GM18870 (cell line): ENCODE data around the gene RRP9.
"Not testable (repeated sequence)": the region's sequence is repeated elsewhere in the genome, so short reads cannot be mapped to it uniquely, and the experiment has no call there.

Experiments used
- ATAC-seq: cut with Tn5 transposase; IDR thresholded peaks from one replicate; pipeline ENCODE4 v1.9.1; 2021; ENCODE audit warnings: moderate library complexity; ENCODE audit not compliant: unreplicated experiment

RRP9 gene

DNA sequence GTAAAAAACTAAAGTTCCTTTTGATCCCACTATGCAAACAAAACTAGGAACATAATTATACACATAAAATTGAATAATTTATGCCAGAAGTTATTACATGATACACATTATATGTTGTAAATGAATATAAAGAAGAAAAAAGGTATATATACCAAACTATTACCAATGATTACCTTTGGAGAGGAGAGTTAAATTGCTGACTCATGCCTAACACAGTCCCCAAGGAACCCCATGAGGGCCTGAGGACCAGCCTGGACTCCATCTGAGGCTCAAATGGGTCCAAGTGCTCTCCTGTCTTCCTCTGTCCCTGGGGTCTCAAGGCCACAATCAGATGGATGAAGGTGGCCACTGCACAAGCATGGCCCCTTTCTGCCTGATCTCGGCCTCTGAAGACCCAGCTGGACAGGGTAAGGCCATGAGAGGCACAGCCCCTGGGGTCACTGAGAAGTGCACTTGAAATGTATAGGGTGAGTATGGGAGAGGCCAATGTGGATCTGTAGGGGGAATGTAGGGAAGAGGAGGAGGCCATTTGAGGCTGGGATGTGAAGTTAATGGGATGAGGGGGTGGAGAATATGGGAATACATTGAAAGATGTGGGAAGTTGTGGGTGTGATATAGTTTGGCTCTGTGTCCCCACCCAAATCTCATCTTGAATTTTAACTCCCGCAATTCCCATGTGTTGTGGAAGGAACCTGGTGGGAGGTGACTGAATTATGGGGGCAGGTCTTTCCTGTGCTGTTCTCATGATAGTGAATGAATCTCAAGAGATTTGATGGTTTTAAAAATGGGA, 37.5 kb downstream of the RRP9 start:
- no peak for ATAC-seq

DNA sequence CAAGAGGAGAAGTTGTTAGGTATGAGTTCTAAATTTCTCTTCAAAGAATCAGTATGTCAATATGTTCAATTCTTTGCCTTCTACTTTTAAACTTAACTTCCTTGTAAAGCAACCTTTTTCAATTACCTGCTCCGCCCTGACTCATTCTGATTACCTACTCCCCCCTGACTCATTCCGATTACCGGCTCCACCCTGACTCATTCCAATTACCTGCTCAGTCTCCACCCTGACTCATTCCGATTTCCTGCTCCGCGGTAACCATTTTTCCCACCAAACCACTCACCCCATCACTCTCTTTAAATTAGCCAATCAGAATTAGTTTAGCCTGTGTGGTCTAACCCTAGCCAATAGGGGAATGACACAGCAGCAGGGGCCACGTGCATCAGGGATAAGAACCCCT, 39.3 kb downstream of the RRP9 start:
- ATAC-seq = not testable (repeated sequence)

DNA sequence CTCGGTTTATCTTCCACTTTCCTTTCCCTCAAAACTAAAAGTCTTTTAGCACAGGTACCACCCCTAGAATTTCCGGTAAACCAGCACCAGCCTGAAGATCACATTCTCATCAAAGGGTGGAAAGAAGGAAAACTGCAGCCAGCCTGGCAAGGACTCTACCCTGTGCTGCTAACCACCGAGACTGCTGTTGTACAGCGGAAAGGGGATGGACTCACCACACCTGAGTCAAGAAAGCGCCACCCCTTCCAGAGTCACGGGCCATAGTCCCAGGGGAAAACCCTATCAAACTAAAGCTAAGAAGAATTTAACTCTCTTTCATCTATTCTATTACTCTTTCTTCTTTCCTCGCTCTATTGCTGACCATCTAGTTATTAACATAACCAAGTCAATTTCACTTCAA, 41.7 kb downstream of the RRP9 start:
- ATAC-seq = not testable (repeated sequence)

DNA sequence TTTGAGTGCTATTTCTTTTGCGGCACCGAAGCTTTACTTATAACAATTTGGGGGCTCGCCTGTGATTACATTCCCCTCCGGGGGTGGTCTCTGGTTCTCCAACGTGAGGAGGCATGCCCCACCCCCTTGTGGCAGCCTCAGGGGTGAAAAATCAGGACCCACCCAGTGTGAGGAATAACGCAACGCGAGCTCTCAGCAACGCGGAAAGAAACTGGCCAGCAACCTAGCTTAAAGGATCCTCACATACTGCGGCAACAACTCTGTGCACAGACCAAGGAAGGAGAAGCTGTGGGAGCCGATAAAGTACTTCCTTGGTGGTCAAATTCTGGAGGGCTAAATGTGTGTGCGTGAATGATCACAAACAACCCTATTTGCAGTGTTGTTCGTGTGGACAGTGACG, 44.3 kb downstream of the RRP9 start:
- no peak for ATAC-seq

DNA sequence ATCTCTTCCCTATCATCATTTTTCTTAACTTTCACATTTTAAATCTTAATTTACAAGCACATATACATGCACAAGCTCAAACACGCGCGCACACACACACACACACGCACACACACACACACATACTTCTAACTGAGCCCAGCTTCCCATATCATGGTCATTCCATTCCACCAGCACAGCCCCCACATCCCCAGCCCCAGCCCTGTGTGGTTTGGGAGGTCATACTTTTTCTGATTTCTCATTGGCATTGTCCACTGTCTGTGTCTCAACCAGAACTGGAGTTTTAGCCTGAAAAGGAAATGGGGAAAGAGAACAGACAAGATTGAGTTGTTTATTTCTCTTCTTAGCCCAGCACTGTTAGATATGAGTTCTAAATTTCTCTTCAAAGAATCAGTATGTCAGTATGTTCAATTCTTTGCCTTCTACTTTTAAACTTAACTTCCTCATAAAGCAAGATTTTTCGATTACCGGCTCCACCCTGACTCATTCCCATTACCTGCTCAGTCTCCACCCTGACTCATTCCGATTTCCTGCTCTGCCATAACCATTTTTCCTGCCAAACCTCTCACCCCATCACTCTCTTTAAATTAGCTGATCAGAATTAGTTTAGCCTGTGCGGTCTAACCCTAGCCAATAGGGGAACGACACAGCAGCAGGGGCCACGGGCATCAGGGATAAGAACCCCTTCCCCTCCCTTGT, 44.9 kb downstream of the RRP9 start:
- ATAC-seq = no peak

DNA sequence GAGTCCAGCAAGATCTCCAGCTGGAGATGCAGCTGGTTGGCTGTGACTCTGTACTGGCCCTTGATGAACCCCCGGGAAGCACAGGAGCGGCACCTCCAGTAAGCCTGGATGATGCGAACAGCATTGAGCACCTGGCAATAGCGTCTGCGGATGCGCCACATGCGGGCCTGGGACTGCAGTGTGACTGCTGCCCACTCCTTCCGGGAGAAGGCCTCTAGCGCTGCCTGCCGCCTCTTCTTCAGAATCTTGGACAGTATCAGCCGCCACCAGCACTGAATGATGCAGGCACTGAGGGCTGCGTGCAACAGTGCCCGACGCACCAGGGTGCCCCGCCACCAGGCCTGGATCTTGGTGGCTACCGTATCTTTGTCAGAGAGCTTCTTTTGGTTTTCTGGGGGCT, 46.8 kb downstream of the RRP9 start:
- ATAC-seq = no peak

DNA sequence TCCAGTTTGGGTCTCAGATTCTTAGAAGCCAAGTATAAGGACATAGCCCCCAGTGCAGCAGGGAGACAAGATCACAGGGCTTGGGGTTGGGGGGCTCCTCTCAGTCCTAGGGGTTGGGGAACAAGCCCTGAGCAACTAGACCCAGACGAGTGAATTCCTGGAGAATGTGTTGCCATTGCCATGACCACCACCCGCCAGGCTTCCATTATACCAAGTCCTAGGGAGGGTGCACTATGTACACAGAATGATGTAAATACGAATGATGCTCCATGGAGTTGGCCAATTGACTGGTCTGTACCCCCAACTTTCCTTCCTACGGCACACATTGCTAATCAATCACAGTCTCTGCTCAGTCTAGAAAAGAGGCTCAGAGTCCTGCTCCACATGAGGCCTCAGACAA, 47.3 kb downstream of the RRP9 start:
- no peak for ATAC-seq

DNA sequence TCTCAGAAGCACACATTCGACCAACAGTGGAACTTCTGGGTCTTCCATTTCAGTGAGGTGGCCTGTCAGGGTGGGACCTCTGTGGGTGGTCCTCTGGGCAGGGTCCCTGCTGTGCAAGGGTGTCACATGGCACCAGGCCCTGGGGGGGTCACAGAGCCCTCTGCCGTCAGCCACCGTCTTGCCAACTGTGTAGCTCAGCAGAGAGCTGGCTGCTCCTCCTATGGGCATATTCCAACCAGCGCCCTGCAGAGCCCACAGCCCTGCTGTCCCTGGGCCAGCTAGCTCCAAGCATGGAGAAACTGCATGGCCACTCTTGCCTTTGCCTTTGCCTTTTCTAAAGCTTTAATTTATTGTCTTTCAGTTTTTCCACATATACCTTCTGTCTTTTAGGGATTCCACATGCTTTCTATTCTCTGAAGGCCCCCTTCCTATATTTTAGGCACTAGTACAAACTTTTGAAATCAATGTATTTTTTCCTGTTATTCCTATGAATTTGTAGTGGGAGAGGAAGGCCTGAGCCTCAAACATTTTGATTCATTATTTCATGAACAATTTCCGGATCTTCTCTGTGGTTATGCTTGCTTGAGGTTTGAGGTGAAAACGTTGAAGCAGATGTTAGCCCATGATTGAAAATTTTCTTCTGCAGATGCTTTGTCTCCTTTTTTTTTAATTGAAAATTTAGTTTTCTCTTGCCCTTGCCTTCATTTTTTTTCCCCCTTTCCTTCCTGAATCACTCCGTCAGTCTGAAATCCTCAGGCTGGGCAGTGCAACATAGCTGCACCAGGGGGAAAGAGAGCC, 50.3 kb downstream of the RRP9 start:
- ATAC-seq = no peak

DNA sequence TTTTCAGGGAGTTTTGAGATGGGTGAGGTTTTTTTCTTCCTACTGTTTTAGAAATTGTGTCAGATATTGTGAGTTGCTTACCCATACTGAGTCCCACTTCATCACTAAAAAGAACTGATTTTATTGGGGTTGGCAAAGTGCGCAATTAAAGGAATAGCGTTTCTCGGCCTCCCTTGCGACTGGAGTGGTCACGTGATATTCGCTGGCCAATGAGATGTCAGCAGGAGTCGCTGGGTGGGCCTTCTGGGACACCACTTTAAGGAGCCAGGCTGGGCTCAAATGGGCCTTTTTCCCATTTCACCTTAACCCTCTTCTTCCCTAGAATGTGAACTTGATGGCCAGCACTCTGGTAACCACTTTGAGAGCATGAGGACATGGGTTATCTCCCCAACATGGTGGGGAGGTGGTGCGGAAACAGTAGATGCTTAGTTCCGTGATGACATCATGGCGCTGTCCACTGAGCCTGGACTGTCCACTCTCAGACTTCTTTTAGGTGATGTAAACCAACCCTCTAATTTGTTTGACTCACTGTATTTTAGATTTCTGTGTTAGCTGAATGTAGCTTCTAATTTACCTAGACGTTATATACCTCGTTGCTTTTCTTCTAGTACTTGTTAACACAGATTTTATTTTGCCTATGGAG, 53.1 kb downstream of the RRP9 start:
- no peak for ATAC-seq

DNA sequence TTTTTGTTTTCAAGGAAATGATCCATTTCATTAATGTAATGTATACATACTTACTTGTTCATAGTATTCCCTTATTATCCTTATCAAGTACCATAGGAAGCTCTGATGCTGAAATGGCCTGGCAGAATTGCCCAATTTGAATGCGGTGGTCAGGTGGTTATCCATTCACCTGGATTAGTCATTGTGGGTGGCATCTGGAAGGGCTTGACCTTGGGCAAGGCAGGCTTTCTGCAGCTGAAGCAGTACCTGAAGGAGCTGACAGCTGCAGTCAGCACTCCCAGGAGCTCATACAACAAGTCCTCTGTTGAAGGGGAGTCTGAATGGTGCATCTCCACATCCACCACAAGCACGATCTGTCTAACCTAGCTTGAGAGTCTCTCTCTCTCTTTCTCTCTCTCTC, 54.1 kb downstream of the RRP9 start:
- ATAC-seq = no peak

DNA sequence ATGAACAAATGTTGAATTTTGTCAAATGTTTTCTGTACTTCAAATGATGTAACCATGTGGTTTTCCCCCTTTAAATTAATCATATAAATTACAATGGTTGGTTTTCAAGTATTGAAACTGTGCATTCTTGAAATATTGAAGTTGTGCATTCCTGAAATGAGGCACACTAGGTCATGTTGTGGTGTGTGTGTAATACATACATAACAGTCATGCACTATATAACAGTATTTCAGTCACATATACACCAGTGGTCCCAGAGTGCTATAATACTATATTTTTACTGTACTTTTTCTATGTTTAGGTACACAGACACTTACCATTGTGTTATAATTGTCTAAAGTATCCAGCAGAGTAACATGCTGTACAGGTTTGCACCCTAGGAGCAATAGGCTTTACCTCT, 55.3 kb downstream of the RRP9 start:
- ATAC-seq = no peak
